Ovary (tissue), 3 donors: ENCODE measurements around the gene TACR1.

ENCODE experiments used
- CTCF ChIP-seq, 3 donors: fragments of 450-650 bp in 2 of 3; fragments of 200-600 bp in 1 of 3; IDR thresholded peaks; one replicate each; pipeline versions ENCODE4 v1.5.1 to v1.8.0; 2016 to 2022; ENCODE audit warnings: antibody characterized with exemption in 3 of 3, mild to moderate bottlenecking in 1 of 3
- POLR2A ChIP-seq: fragments of 450-650 bp; IDR thresholded peaks from one replicate; pipeline ENCODE4 v1.6.1; 2017; ENCODE audit warnings: antibody characterized with exemption, mild to moderate bottlenecking, moderate library complexity
- donor health status: DM: no; HTN: no; CAD: no.

- TF ChIP-seq CTCF (IDR thresholded peaks at IDR 0.05), result no peak
- TF ChIP-seq POLR2A, result no peak
Observed at GRCh38 chr2:75238670-75239330, 39.5 kb upstream of the TACR1 start.
